ENCODE measurements around the gene MCF2L2. TPM values are rescaled to one million over a fixed set of nuclear protein-coding genes. Genes with fewer than 3 reads are reported as not detected.

Gene MCF2L2
- total RNA-seq, 1 donor from 2014 or later: not detected

- TF ChIP-seq CTCF (IDR thresholded peaks at IDR 0.05): no peak
- Histone ChIP-seq H3K27ac (no peak overlapping the region), H3K27me3 (no peaks in the 10 kb centered on the region), H3K4me1 (no peaks in the 10 kb centered on the region), H3K4me3 (no peak overlapping the region), H3K36me3 (no peaks in the 10 kb centered on the region), H3K9me3 (no peaks in the 10 kb centered on the region)
- intact Hi-C loops (cut with DNase I): no loop called here
- no peak for DNase-seq (ENCODE audit: low spot score in 2 of 2)
Measured at GRCh38 chr3:183410759-183411158, 17.7 kb downstream of the MCF2L2 start.

GRCh38 chr3:183410280-183410679 lies 18.1 kb downstream of the MCF2L2 start:
- Histone ChIP-seq H3K4me1 (no peaks in the 10 kb centered on the region), H3K36me3 (no peaks in the 10 kb centered on the region), H3K27ac (no peak overlapping the region), H3K27me3 (no peaks in the 10 kb centered on the region), H3K9me3 (no peaks in the 10 kb centered on the region), H3K4me3 (no peak overlapping the region)
- intact Hi-C loops (cut with DNase I): no loop called here
- no peak for DNase-seq (ENCODE audit: low spot score in 2 of 2)
- TF ChIP-seq CTCF (IDR thresholded peaks at IDR 0.05): no peak

- Histone ChIP-seq H3K4me1 (no peaks in the 10 kb centered on the region), H3K9me3 (no peaks in the 10 kb centered on the region), H3K27ac (no peak overlapping the region), H3K27me3 (no peaks in the 10 kb centered on the region), H3K36me3 (no peaks in the 10 kb centered on the region), H3K4me3 (no peak overlapping the region)
- no peak for TF ChIP-seq CTCF (IDR thresholded peaks at IDR 0.05)
- intact Hi-C loops (cut with DNase I): no loop called here
- no peak for DNase-seq (ENCODE audit: low spot score in 2 of 2)
Measured at GRCh38 chr3:183409219-183409618, 19.2 kb downstream of the MCF2L2 start.

GRCh38 chr3:183401678-183402077 lies 26.7 kb downstream of the MCF2L2 start:
- DNase-seq (ENCODE audit: low spot score in 2 of 2): no peak
- Histone ChIP-seq H3K9me3 (no peaks in the 10 kb centered on the region), H3K4me3 (no peak overlapping the region), H3K4me1 (no peaks in the 10 kb centered on the region), H3K36me3 (no peaks in the 10 kb centered on the region), H3K27ac (no peak overlapping the region), H3K27me3 (no peaks in the 10 kb centered on the region)
- intact Hi-C loops (cut with DNase I): no loop called here
- TF ChIP-seq CTCF (IDR thresholded peaks at IDR 0.05): no peak

- no peak for TF ChIP-seq CTCF (IDR thresholded peaks at IDR 0.05)
- Histone ChIP-seq H3K4me3 (no peak overlapping the region), H3K9me3 (no peaks in the 10 kb centered on the region), H3K27ac (no peak overlapping the region), H3K4me1 (no peaks in the 10 kb centered on the region), H3K36me3 (no peaks in the 10 kb centered on the region), H3K27me3 (no peaks in the 10 kb centered on the region)
- no peak for DNase-seq (ENCODE audit: low spot score in 2 of 2)
- intact Hi-C loops (cut with DNase I): no loop called here
Measured at GRCh38 chr3:183400352-183400751, 28.1 kb downstream of the MCF2L2 start.
